ENCODE measurements around the gene ZSCAN5C.
"Not testable (repeated sequence)": the region's sequence is repeated elsewhere in the genome, so short reads cannot be mapped to it uniquely, and the experiment has no call there.

GRCh38 chr19:56210036-56210435 is 8.0 kb downstream of the ZSCAN5C start:
- not testable (repeated sequence) for TF ChIP-seq CTCF (IDR thresholded peaks at IDR 0.05; ENCODE audit: insufficient read depth, low read length); REST (IDR thresholded peaks at IDR 0.05; ENCODE audit: insufficient replicate concordance, low read depth)
